Panc1 (cell line): Measurements from ENCODE around the gene FGG. TPM values are rescaled to one million over a fixed set of nuclear protein-coding genes. Genes with fewer than 3 reads are reported as not detected.

Source experiments
- ATAC-seq: fragments of 200-7000 bp; cut with Tn5 transposase; 2 replicates; pipeline ENCODE4 v1.9.1; 2020; ENCODE audit warnings: mild to moderate bottlenecking, moderate library complexity
- BruUV-seq: library from RNA; stranded (reverse); fragments of 400-500 nt; replicated peaks from 2 replicates; lab custom pipeline; 2021; lab: Mats Ljungman, UMichigan
- CTCF ChIA-PET: fragments of 300-600 bp; sonication (Branson Sonifier 250); formaldehyde crosslinking; loops from one replicate; lab custom pipeline; 2022; ENCODE audit warnings: antibody characterized with exemption; lab: Charles Lee
- POLR2A ChIA-PET: fragments of 300-600 bp; sonication (Branson Sonifier 250); formaldehyde crosslinking; loops from one replicate; lab custom pipeline; 2022; ENCODE audit warnings: antibody characterized with exemption; lab: Charles Lee
- DNase-seq: peaks from one replicate; pipeline ENCODE4 v3.0.0-alpha.2; 2010; ENCODE audit warnings: low read depth, low spot score
- H3K27ac ChIP-seq: 2 replicates; pipeline ENCODE4 v1.5.1; 2011; ENCODE audit warnings: mild to moderate bottlenecking, low read length, inconsistent platforms
- H3K27me3 ChIP-seq: fragments of 200-500 bp; sonication (Bioruptor generic); 2 replicates; pipeline ENCODE4 v1.6.0; 2014; ENCODE audit warnings: low read length, inconsistent platforms; ENCODE audit not compliant: control insufficient read depth, insufficient read depth
- H3K36me3 ChIP-seq: fragments of 200-500 bp; sonication (Bioruptor generic); 2 replicates; pipeline ENCODE4 v1.5.1; 2014; ENCODE audit warnings: inconsistent platforms, mild to moderate bottlenecking, low read length, moderate library complexity; ENCODE audit not compliant: control insufficient read depth, insufficient read depth
- H3K4me1 ChIP-seq: 2 replicates; pipeline ENCODE4 v1.5.1; 2011; ENCODE audit warnings: inconsistent platforms, mild to moderate bottlenecking, low read length, moderate library complexity; ENCODE audit not compliant: control insufficient read depth, insufficient read depth
- H3K4me3 ChIP-seq, 2 experiments: 2 replicates each; pipeline ENCODE4 v1.5.1; 2011 to 2012; ENCODE audit warnings: low read depth in 2 of 2, low read length in 2 of 2, mild to moderate bottlenecking in 2 of 2, inconsistent platforms in 1 of 2, moderate library complexity in 1 of 2
- H3K9me3 ChIP-seq: fragments of 200-500 bp; sonication (Bioruptor generic); 2 replicates; pipeline ENCODE4 v1.5.1; 2014; ENCODE audit warnings: low read depth, mild to moderate bottlenecking, inconsistent platforms, low read length, moderate library complexity; ENCODE audit not compliant: control insufficient read depth, insufficient read depth
- CTCF ChIP-seq: fragments of 450-650 bp; IDR thresholded peaks from 2 replicates; pipeline ENCODE4 v1.5.1; 2017; ENCODE audit warnings: mild to moderate bottlenecking
- POLR2AphosphoS5 ChIP-seq: IDR thresholded peaks from 2 replicates; pipeline ENCODE4 v1.6.1; 2012; ENCODE audit warnings: mild to moderate bottlenecking, low read depth, low read length, moderate library complexity
- REST ChIP-seq, 2 experiments: IDR thresholded peaks; 2 replicates each; pipeline ENCODE4 v1.6.1; 2011 to 2012; ENCODE audit warnings: low read depth in 2 of 2, control low read depth in 1 of 2, low read length in 1 of 2, mild to moderate bottlenecking in 1 of 2, moderate library complexity in 1 of 2; ENCODE audit not compliant: insufficient read depth in 1 of 2
- SIN3A ChIP-seq: IDR thresholded peaks from 2 replicates; pipeline ENCODE4 v1.6.1; 2012; ENCODE audit warnings: low read depth, mild to moderate bottlenecking, low read length, moderate library complexity, borderline replicate concordance; ENCODE audit not compliant: insufficient read depth
- TCF7L2 ChIP-seq: IDR thresholded peaks from 2 replicates; pipeline ENCODE4 v1.6.1; 2011; ENCODE audit warnings: mild to moderate bottlenecking, low read depth, low read length, inconsistent platforms
- in situ Hi-C: cut with HindIII; loops from 2 replicates; pipeline ENCODE4 v1.10.0; 2016; ENCODE audit warnings: low sequenced_read_pairs, low pct_unique_long_range_greater_than_20kb
- intact Hi-C: fragments of 100-400 bp; cut with micrococcal nuclease; formaldehyde crosslinking; loops from one replicate; pipeline ENCODE4 v1.10.0; 2022; ENCODE audit not compliant: unreplicated experiment
- total RNA-seq: library from RNA; stranded (reverse); gene quantifications from one replicate; pipeline ENCODE4 v1.2.1, GENCODE V29; 2021; ENCODE audit not compliant: unreplicated experiment

The FGG gene
- total RNA-seq, 1 experiment from 2014 or later = 1.8 TPM

GRCh38 chr4:154610582-154610981 is 1.9 kb downstream of the FGG start:
- no peaks in the 10 kb centered on the region for H3K9me3 ChIP-seq
- no peak overlapping the region for H3K4me3 ChIP-seq
- H3K4me1 ChIP-seq = no peaks in the 10 kb centered on the region
- ATAC-seq = no peak
- ChIA-PET CTCF (no interaction called here), POLR2A (no interaction called here)
- DNase-seq = no peak
- H3K27me3 ChIP-seq = no peaks in the 10 kb centered on the region
- TF ChIP-seq SIN3A = no peak
- no peak for TF ChIP-seq POLR2AphosphoS5
- no peak for TF ChIP-seq REST (IDR thresholded peaks at IDR 0.05; ENCODE audit: insufficient read depth in 1 of 2, low read depth in 2 of 2, low read length in 1 of 2)
- no peak for TF ChIP-seq CTCF
- in situ Hi-C loops (no loop called here), intact Hi-C loops (no loop called here)
- no peaks in the 10 kb centered on the region for H3K36me3 ChIP-seq
- BruUV-seq = no TSS peak
- H3K27ac ChIP-seq = no peak overlapping the region

- no peak for TF ChIP-seq POLR2AphosphoS5
- TF ChIP-seq REST (IDR thresholded peaks at IDR 0.05; ENCODE audit: insufficient read depth in 1 of 2, low read depth in 2 of 2, low read length in 1 of 2) = no peak
- TF ChIP-seq CTCF = no peak
- no peak for TF ChIP-seq SIN3A
- TF ChIP-seq TCF7L2 = no peak
- Histone ChIP-seq H3K27me3 (no peaks in the 10 kb centered on the region), H3K9me3 (no peaks in the 10 kb centered on the region), H3K4me1 (no peaks in the 10 kb centered on the region), H3K27ac (no peak overlapping the region), H3K4me3 (no peak overlapping the region), H3K36me3 (no peaks in the 10 kb centered on the region)
- ATAC-seq = no peak
- in situ Hi-C loops = no loop called here
- intact Hi-C loops = no loop called here
- ChIA-PET CTCF (interaction anchor here (1.2 kb wide), 1 partner anchor 9 kb away, joined by 3 read pairs; no protein-coding TSS in a partner anchor), POLR2A (no interaction called here)
- no peak for DNase-seq
- BruUV-seq = no TSS peak
Measured at GRCh38 chr4:154609532-154609931, 2.9 kb downstream of the FGG start.
